Kidney epithelial cell (primary cell): ENCODE measurements around the gene CASKIN1. TPM values are rescaled to one million over a fixed set of nuclear protein-coding genes. Genes with fewer than 3 reads are reported as not detected.

ENCODE experiments used
- DNase-seq: peaks from one replicate; pipeline ENCODE4 v3.0.0-alpha.2; 2010; ENCODE audit warnings: low read depth
- H3K27me3 ChIP-seq: 2 replicates; pipeline ENCODE4 v1.6.0; 2011; ENCODE audit warnings: low read length; ENCODE audit not compliant: control insufficient read depth, insufficient read depth
- H3K36me3 ChIP-seq: 2 replicates; pipeline ENCODE4 v1.5.1; 2011; ENCODE audit warnings: low read length; ENCODE audit not compliant: control insufficient read depth, insufficient read depth
- H3K4me3 ChIP-seq: 2 replicates; pipeline ENCODE4 v1.5.1; 2011; ENCODE audit warnings: low read depth, mild to moderate bottlenecking, control low read depth, low read length
- total RNA-seq: library from RNA; depleted of rRNA; stranded (reverse); fragments of >200 nt; gene quantifications from 2 replicates; pipeline ENCODE4 v1.2.3, GENCODE V29; 2015
- TF ChIP-seq, protein P1 (sequence below): IDR thresholded peaks from 2 replicates; pipeline ENCODE4 v1.5.1; 2011; ENCODE audit warnings: mild to moderate bottlenecking, moderate library complexity, low read length, control low read depth, inconsistent platforms; ENCODE audit not compliant: insufficient read depth, poor library complexity, severe bottlenecking

Gene CASKIN1
- total RNA-seq, 1 donor from 2014 or later = 0.08 TPM

DNA sequence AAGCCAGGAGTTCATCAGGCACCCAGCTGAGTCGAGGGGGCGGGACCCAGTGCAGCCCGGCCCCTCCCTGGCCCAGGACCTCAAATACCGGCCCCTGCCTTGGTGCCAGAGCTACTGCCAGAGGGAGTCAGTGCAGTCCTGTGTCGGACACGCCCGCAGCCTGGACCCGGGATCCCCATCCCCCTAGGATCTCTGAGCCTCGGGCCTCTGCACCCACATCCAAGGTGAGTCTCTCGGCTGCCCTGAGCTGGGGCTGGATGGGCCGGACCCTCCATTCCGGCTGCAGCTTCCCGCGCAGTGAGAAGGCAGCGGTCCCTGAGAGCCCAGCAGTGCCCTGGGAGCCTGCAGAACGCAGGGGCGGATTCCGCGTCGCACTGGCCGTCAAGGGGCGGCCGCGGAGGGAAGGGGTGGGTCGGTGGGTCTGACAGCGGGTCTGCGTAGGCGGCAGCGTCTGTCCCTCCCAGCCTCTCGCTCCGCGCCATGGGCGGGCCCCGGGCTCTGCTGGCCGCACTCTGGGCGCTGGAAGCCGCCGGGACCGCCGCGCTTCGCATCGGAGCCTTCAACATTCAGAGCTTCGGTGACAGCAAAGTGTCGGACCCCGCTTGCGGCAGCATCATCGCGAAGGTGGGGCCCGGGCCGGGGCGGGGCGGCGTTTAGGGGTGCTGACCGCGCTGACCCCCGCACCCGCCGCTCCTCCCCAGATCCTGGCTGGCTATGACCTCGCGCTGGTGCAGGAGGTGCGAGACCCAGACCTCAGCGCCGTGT, 40.1 kb upstream of the CASKIN1 start, which contains the start of gene DNASE1L2:
Gene DNASE1L2, plus strand, starts transcription at position 108 of the 765 bp plus-strand sequence. Its CDS starts 373 bp downstream, at position 481.
- TF ChIP-seq, protein P1, sequence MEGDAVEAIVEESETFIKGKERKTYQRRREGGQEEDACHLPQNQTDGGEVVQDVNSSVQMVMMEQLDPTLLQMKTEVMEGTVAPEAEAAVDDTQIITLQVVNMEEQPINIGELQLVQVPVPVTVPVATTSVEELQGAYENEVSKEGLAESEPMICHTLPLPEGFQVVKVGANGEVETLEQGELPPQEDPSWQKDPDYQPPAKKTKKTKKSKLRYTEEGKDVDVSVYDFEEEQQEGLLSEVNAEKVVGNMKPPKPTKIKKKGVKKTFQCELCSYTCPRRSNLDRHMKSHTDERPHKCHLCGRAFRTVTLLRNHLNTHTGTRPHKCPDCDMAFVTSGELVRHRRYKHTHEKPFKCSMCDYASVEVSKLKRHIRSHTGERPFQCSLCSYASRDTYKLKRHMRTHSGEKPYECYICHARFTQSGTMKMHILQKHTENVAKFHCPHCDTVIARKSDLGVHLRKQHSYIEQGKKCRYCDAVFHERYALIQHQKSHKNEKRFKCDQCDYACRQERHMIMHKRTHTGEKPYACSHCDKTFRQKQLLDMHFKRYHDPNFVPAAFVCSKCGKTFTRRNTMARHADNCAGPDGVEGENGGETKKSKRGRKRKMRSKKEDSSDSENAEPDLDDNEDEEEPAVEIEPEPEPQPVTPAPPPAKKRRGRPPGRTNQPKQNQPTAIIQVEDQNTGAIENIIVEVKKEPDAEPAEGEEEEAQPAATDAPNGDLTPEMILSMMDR = no peak
- no peak for DNase-seq
- Histone ChIP-seq H3K4me3 (no peak within 1 kb of the TSS), H3K27me3 (peaks cover 24% of the 10 kb centered on the region), H3K36me3 (peaks cover 3% of the 10 kb centered on the region)

DNA sequence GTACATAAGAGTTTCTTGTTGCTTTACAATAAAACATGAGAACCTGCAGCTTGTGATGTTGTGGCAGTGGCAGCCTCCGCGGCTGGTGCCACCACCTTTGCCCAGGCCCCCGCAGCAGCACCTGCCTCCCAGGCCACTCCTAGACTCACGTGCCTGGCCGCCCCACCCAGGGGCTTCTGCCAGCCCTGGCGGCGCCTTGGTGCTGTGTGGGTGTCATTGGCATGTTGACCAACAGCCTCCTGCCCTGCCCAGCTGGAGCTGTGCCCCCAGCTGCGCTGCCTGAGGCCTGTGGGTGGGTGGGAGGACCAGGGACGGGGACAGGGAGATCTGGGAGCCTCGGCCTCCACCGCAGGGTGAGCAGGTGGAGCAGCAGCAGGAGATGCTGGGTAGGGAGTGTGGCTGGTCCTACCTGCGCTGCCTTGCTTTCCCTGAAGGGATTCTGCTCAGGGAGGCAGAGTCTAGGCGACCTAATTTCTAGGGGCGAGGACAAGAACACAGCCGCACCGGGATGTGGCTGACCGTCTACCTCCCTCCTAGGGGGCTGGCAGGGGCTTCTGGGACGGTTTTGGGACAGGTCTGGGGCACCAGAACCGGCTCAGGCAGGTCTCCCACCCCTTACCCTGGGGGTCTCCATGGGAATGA, 39.4 kb upstream of the CASKIN1 start:
- Histone ChIP-seq H3K36me3 (peaks cover 3% of the 10 kb centered on the region), H3K27me3 (peaks cover 24% of the 10 kb centered on the region), H3K4me3 (no peak overlapping the region)
- TF ChIP-seq, protein P1 = no peak
- DNase-seq = no peak

DNA sequence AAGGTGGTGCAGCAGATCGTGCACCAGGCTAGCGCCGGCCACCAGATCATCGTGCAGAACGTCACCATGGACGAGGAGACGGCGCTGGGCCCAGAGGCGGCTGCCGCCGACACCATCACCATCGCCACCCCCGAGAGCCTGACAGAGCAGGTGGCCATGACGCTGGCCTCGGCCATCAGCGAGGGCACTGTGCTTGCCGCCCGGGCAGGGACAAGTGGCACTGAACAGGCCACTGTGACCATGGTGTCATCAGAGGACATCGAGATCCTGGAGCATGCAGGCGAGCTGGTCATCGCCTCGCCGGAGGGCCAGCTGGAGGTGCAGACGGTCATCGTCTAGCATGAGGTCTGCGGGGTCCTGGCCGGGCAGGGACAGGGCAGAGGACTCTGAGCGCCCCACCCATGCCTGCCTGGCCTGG, 38.8 kb upstream of the CASKIN1 start:
- Histone ChIP-seq H3K27me3 (peaks cover 24% of the 10 kb centered on the region), H3K4me3 (no peak overlapping the region), H3K36me3 (peaks cover 3% of the 10 kb centered on the region)
- TF ChIP-seq, protein P1 = no peak
- DNase-seq = no peak

DNA sequence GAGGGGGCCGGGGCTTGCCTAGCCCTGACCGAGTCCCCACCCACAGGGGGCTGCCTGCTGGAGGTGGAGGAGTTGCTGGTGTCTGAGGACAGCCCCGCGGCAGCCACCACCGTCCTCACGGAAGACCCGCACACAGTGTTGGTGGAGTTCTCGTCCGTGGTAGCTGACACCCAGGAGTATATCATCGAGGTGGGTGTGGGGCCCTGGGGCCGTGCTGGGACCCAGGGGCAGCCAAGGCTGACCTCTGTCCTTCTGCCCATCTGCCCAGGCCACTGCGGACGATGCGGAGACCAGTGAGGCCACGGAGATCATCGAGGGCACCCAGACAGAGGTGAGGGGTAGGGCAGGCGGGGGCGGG, 38.4 kb upstream of the CASKIN1 start:
- Histone ChIP-seq H3K36me3 (peaks cover 3% of the 10 kb centered on the region), H3K27me3 (peaks cover 24% of the 10 kb centered on the region), H3K4me3 (no peak overlapping the region)
- DNase-seq = no peak
- TF ChIP-seq, protein P1 = no peak

DNA sequence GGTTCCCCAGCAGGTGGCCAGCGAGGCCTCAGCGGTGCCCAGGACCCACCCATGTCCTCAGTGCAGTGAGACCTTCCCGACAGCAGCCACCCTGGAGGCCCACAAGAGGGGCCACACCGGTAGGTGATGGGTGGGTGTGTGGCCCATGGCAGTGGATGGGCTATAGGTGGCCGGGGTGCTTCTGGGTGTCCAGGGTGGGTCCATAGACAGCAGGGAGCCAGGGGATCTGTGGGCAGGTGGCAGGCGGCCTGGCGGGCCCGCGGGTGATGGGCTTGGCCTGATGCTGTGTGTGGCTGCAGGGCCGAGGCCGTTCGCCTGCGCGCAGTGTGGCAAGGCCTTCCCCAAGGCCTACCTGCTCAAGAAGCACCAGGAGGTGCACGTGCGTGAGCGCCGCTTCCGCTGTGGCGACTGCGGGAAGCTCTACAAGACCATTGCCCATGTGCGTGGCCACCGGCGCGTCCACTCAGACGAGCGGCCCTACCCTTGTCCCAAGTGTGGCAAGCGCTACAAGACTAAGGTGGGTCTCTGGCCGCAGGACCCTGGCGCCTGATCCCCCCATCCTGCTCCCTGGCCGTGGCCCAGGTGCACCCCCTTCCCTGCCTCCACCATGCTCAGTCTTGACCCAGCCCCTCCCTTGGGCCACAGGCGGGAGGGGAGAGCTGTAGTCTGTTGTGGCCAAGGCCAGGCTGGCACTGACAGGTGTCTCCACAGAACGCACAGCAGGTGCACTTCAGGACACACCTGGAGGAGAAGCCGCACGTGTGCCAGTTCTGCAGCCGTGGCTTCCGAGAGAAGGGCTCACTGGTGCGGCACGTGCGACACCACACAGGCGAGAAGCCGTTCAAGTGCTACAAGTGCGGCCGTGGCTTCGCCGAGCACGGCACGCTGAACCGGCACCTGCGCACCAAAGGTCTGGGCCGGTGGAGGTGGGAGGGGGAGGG, 37.7 kb upstream of the CASKIN1 start:
- peaks cover 24% of the 10 kb centered on the region for H3K27me3 ChIP-seq
- TF ChIP-seq, protein P1 = no peak
- no peak overlapping the region for H3K4me3 ChIP-seq
- no peak for DNase-seq
- H3K36me3 ChIP-seq = peaks cover 3% of the 10 kb centered on the region
